ENCODE data around the gene CAMTA1. TPM values are rescaled to one million over a fixed set of nuclear protein-coding genes. Genes with fewer than 3 reads are reported as not detected.

CAMTA1 gene
- total and polyA plus RNA-seq, 9 of the 15 experiments (the other 6 are each of a cell fraction or from before 2014, with no cell fraction given): 43.9 to 161 (median 65.9) TPM

- TF ChIP-seq TCF15 (CRISPR knock-in tag; IDR thresholded peaks at IDR 0.05) (no peak), PTRF (tag; IDR thresholded peaks at IDR 0.05) (no peak), SMC3 (conservative IDR thresholded peaks at IDR 0.05; ENCODE audit: insufficient read depth, low read depth, low read length) (no peak), ZSCAN29 (IDR thresholded peaks at IDR 0.05) (no peak)
These were observed 793.8 kb downstream of the CAMTA1 start (continued) for GRCh38 chr1:7579016-7579415.

GRCh38 chr1:7579831-7580804 lies 794.9 kb downstream of the CAMTA1 start:
- H3K4me1 ChIP-seq (replicated peaks in 1 of 2; ENCODE audit: control insufficient read depth in 2 of 2, insufficient read depth in 2 of 2, low read length in 2 of 2): no peaks in the 10 kb centered on the region
- H3K36me3 ChIP-seq (ENCODE audit: control insufficient read depth, insufficient read depth, low read length): no peaks in the 10 kb centered on the region
- H3K9ac ChIP-seq (ENCODE audit: insufficient read depth in 1 of 2, low read depth in 2 of 2, low read length in 2 of 2): no peak overlapping the region
- no TSS peak for BruUV-seq (replicated peaks)
- H3K4me3 ChIP-seq: no peak overlapping the region
- H3K9me3 ChIP-seq (replicated peaks; ENCODE audit: control insufficient read depth, insufficient read depth, low read depth, low read length): no peaks in the 10 kb centered on the region
- DNase-seq (ENCODE audit: extremely low read depth in 1 of 4, low spot score in 3 of 4) (no peak), ATAC-seq (no peak), FAIRE-seq (no peak)
- intact Hi-C loops (cut with micrococcal nuclease) (no loop called here), in situ Hi-C loops (cut with MboI) (no loop called here)
- ChIA-PET POLR2A (interaction anchor here (0.9 kb wide), 1 partner anchor 18 kb away, joined by 5 read pairs; no protein-coding TSS in a partner anchor), CTCF (ENCODE audit: low intra/inter-chr PET ratio) (interaction anchor here (0.6 kb wide), 1 partner anchor 1297 kb away, joined by 3 read pairs; no protein-coding TSS in a partner anchor)
- peaks cover 6 to 67% of the 10 kb centered on the region in 2 experiments; a peak in 3 of 5 replicates for H3K27me3 ChIP-seq (ENCODE audit: control insufficient read depth in 2 of 2, insufficient read depth in 2 of 2, low read length in 2 of 2)
- no peaks in the 10 kb centered on the region for H3K79me2 ChIP-seq (ENCODE audit: control insufficient read depth, insufficient read depth, low read length)
- H2AFZ ChIP-seq (ENCODE audit: low read depth, low read length): no peak overlapping the region
- WGBS (ENCODE audit: insufficient coverage, low coverage, missing lambda C conversion rate): 5% methylated on average over 18 of the region's 18 CpGs
- H4K20me1 ChIP-seq (replicated peaks; ENCODE audit: control insufficient read depth, insufficient read depth, low read length): peaks cover 11% of the 10 kb centered on the region; the same call in 1 of the 2 replicates
- H3K27ac ChIP-seq (ENCODE audit: extremely low read depth, low read depth, low read length): no peak overlapping the region
- no peak overlapping the region for H3K4me2 ChIP-seq (ENCODE audit: insufficient read depth, low read length)
- no peaks in the 10 kb centered on the region for H3K9me1 ChIP-seq (ENCODE audit: control insufficient read depth, insufficient read depth, low read length)
- TF ChIP-seq CREB5 (CRISPR knock-in tag; IDR thresholded peaks at IDR 0.05) (no peak), EGR1 (conservative IDR thresholded peaks at IDR 0.05) (no peak), WHSC1 (IDR thresholded peaks at IDR 0.05; ENCODE audit: low read length) (no peak), OTX1 (CRISPR knock-in tag; IDR thresholded peaks at IDR 0.05) (no peak), ZBTB8A (IDR thresholded peaks at IDR 0.05; ENCODE audit: partially characterized antibody) (no peak), SIN3B (IDR thresholded peaks at IDR 0.05; ENCODE audit: low read depth) (no peak), ZNF75A (CRISPR knock-in tag; IDR thresholded peaks at IDR 0.05) (no peak), KLF1 (tag; IDR thresholded peaks at IDR 0.05) (no peak), RAD51 (IDR thresholded peaks at IDR 0.05; ENCODE audit: borderline replicate concordance, low read depth) (no peak), RFX7 (CRISPR knock-in tag; IDR thresholded peaks at IDR 0.05) (no peak), SIN3A (IDR thresholded peaks at IDR 0.05; ENCODE audit: borderline replicate concordance in 2 of 2, control insufficient read depth in 1 of 2, low read depth in 2 of 2, low read length in 2 of 2) (no peak), ZBTB49 (CRISPR knock-in tag; IDR thresholded peaks at IDR 0.05; ENCODE audit: borderline replicate concordance) (no peak), DDX20 (tag; IDR thresholded peaks at IDR 0.05; ENCODE audit: low read depth) (no peak)
